ENCODE results near the gene UBQLN3.

Gene UBQLN3

GRCh38 chr11:5504403-5504921 lies 5.3 kb downstream of the UBQLN3 start:
- DNase-seq, result no peak

GRCh38 chr11:5500393-5500801 lies 9.4 kb downstream of the UBQLN3 start:
- no peak for DNase-seq

GRCh38 chr11:5499671-5500070 lies 10.1 kb downstream of the UBQLN3 start:
- DNase-seq, result no peak

GRCh38 chr11:5489576-5490357 lies 20.0 kb downstream of the UBQLN3 start:
- DNase-seq, result no peak

- no peak for DNase-seq
Observed at GRCh38 chr11:5488798-5489399, 20.9 kb downstream of the UBQLN3 start.

- no peak for DNase-seq
Observed at GRCh38 chr11:5488385-5488784, 21.4 kb downstream of the UBQLN3 start, which contains the start of gene OR52D1. Gene OR52D1 (plus strand): TSS chr11:5488685. CDS start chr11:5488707, 22 bp downstream.

- DNase-seq, result no peak
Observed at GRCh38 chr11:5486421-5486820, 23.3 kb downstream of the UBQLN3 start.

GRCh38 chr11:5486003-5486402 lies 23.8 kb downstream of the UBQLN3 start:
- no peak for DNase-seq

- peak; percentile 49 for DNase-seq
Observed at GRCh38 chr11:5476186-5476819, 33.5 kb downstream of the UBQLN3 start.

- no peak for DNase-seq
Observed at GRCh38 chr11:5473921-5474320, 35.8 kb downstream of the UBQLN3 start.

GRCh38 chr11:5467527-5467926 lies 42.2 kb downstream of the UBQLN3 start:
- DNase-seq, result no peak

GRCh38 chr11:5460983-5461621 lies 48.7 kb downstream of the UBQLN3 start:
- no peak for DNase-seq
